DOHH2 (cell line): ENCODE results near the gene SLC38A1.

Experiments used
- EZH2phosphoT487 ChIP-seq: fragments of 200-600 bp; sonication (generic); IDR thresholded peaks from 2 replicates; pipeline ENCODE4 v1.6.1; 2017; ENCODE audit warnings: borderline replicate concordance, mild to moderate bottlenecking, antibody characterized with exemption, low read length, moderate library complexity, mixed read lengths
- TF ChIP-seq, protein P1 (sequence below): fragments of 200-600 bp; sonication (generic); IDR thresholded peaks from one replicate; pipeline ENCODE4 v1.5.1; 2014; ENCODE audit warnings: antibody characterized with exemption, mild to moderate bottlenecking, low read depth, low read length; ENCODE audit not compliant: poor library complexity, severe bottlenecking

- TF ChIP-seq, protein P1, sequence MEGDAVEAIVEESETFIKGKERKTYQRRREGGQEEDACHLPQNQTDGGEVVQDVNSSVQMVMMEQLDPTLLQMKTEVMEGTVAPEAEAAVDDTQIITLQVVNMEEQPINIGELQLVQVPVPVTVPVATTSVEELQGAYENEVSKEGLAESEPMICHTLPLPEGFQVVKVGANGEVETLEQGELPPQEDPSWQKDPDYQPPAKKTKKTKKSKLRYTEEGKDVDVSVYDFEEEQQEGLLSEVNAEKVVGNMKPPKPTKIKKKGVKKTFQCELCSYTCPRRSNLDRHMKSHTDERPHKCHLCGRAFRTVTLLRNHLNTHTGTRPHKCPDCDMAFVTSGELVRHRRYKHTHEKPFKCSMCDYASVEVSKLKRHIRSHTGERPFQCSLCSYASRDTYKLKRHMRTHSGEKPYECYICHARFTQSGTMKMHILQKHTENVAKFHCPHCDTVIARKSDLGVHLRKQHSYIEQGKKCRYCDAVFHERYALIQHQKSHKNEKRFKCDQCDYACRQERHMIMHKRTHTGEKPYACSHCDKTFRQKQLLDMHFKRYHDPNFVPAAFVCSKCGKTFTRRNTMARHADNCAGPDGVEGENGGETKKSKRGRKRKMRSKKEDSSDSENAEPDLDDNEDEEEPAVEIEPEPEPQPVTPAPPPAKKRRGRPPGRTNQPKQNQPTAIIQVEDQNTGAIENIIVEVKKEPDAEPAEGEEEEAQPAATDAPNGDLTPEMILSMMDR, result no peak
- TF ChIP-seq EZH2phosphoT487, result no peak
Observed at GRCh38 chr12:46147144-46147543, 121.7 kb downstream of the SLC38A1 start.
